HUES6 (cell line): ENCODE results near the gene WWOX.

Experiments
- H3K27ac ChIP-seq: 2 replicates; pipeline ENCODE4 v1.7.0; 2013; ENCODE audit warnings: low read depth, mild to moderate bottlenecking, low read length, inconsistent platforms
- H3K27me3 ChIP-seq: 2 replicates; pipeline ENCODE4 v1.6.1; 2013; ENCODE audit warnings: low read length; ENCODE audit not compliant: control insufficient read depth, insufficient read depth
- H3K36me3 ChIP-seq: 2 replicates; pipeline ENCODE4 v1.6.1; 2013; ENCODE audit warnings: low read length; ENCODE audit not compliant: control insufficient read depth, insufficient read depth
- H3K4me1 ChIP-seq: 2 replicates; pipeline ENCODE4 v1.6.1; 2013; ENCODE audit warnings: low read length; ENCODE audit not compliant: control insufficient read depth, insufficient read depth
- H3K4me3 ChIP-seq: 2 replicates; pipeline ENCODE4 v1.5.1; 2013; ENCODE audit warnings: low read depth, low read length
- H3K9ac ChIP-seq: one replicate; pipeline ENCODE4 v1.6.1; 2013; ENCODE audit warnings: mild to moderate bottlenecking, low read length
- H3K9me3 ChIP-seq: 2 replicates; pipeline ENCODE4 v1.6.1; 2013; ENCODE audit warnings: low read depth, low read length; ENCODE audit not compliant: control insufficient read depth, insufficient read depth

WWOX gene

DNA sequence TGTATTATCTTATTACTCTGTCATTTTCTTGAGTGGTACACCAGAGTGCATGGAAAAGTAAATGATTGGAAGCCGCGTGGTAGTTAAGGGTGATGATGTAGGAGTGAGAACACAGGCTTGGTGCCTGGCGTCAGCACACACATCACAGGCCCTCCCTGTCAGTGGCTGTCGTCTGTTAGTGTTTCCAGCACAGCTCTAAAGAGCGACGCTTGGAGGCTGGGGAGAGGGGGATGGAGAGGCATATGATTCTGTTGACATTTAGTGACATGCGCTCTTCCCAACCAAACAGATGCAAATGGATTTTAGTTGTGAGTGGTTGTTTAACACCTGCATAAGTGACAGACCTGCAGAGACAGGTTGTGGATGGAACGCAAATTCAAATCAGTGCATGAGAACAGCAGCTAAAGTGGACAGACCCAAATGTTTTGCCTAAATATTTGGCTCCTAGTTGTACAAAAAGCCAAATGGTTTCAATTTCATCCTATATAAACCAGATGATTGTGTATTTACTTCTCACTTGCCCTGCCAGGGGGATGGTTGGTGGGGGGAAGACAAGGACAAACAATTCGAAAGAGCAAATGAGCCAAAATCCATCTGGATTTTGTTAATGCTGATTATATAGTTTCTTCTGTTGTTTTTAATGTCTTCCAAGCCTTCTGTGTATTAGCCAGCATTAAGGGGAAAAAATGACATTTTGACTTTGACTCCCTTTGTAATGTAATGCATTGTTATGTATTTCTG, 222.3 kb downstream of the WWOX start:
- Histone ChIP-seq H3K4me3 (no peak overlapping the region), H3K9ac (no peak overlapping the region), H3K9me3 (no peaks in the 10 kb centered on the region), H3K27me3 (no peaks in the 10 kb centered on the region), H3K4me1 (peaks cover 36% of the 10 kb centered on the region), H3K36me3 (no peaks in the 10 kb centered on the region), H3K27ac (no peak overlapping the region)

- H3K4me1 ChIP-seq: peaks cover 26% of the 10 kb centered on the region
- no peak overlapping the region for H3K27ac ChIP-seq
- H3K4me3 ChIP-seq: no peak overlapping the region
- H3K9me3 ChIP-seq: no peaks in the 10 kb centered on the region
- H3K27me3 ChIP-seq: no peaks in the 10 kb centered on the region
- H3K9ac ChIP-seq: no peak overlapping the region
- H3K36me3 ChIP-seq: no peaks in the 10 kb centered on the region
Measured at GRCh38 chr16:78323315-78323714, 223.9 kb downstream of the WWOX start.

- Histone ChIP-seq H3K4me3 (no peak overlapping the region), H3K36me3 (no peaks in the 10 kb centered on the region), H3K9me3 (no peaks in the 10 kb centered on the region), H3K27me3 (no peaks in the 10 kb centered on the region), H3K9ac (no peak overlapping the region), H3K4me1 (peaks cover 26% of the 10 kb centered on the region), H3K27ac (no peak overlapping the region)
Measured at GRCh38 chr16:78324649-78325285, 225.3 kb downstream of the WWOX start.

DNA sequence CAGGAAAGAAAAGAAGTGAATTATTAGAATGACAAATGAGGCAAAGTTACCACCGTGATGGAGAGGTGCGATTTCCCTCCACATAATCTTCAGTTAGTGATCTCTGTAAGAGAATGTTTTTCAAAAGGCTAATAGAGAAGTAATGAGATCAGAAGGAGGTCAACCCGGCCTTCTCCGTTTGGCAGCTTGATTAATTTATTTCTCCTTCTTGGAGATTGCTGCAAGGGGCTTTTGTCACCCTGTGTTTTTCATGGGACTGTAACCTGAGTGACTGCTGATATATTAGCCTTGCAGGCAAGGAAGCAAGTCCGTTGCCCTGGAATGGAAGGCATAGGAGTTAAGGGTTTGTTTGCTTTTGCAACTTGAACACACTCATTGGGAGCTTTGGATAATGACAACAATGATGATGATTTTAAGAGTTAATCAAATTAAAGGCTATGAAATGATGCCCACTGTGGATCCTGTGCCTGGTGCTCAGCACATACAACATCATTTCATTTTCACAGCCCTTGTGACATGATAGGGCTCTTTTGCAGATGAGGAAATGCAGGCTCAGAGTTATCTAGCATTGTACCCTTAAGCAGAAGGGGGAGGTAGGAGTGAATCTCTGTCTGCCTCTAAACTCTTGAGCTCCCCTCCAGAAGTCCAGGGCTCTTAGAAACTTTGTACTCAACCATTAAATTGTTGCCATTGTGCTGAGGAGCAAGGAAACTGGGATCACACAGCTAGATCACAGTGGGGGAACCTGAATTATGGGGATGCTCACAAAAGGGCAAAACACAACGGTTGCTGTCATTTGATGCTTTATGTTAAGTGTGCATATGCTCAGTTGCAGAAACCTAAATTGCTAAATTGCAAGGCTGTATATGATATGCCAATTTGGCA, 226.3 kb downstream of the WWOX start:
- Histone ChIP-seq H3K36me3 (no peaks in the 10 kb centered on the region), H3K4me3 (no peak overlapping the region), H3K27me3 (no peaks in the 10 kb centered on the region), H3K27ac (no peak overlapping the region), H3K9me3 (no peaks in the 10 kb centered on the region), H3K9ac (no peak overlapping the region), H3K4me1 (peaks cover 26% of the 10 kb centered on the region)

GRCh38 chr16:78326731-78327130, 227.3 kb downstream of the WWOX start:
- H3K4me1 ChIP-seq: peaks cover 22% of the 10 kb centered on the region
- H3K9me3 ChIP-seq: no peaks in the 10 kb centered on the region
- H3K9ac ChIP-seq: no peak overlapping the region
- H3K4me3 ChIP-seq: no peak overlapping the region
- no peaks in the 10 kb centered on the region for H3K27me3 ChIP-seq
- no peak overlapping the region for H3K27ac ChIP-seq
- no peaks in the 10 kb centered on the region for H3K36me3 ChIP-seq

DNA sequence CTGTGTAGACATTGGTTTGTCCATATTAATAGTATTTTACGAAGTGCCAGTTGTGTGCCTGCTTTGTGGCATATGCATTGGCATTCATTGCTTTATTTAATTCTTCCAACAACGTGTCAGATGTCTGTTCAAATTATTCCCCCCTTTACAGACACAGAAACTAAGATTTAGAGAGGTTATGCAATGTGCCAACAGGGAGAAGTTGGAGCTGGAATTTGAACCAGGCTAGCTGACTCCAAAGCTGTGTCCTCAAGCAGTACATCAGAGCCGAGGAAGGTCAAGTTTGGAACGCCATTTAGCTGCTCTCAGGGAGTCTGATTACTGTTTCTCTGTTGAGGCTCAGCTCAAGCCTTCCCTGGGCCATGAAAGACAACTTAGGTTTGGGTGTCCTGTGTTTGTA, 232.3 kb downstream of the WWOX start:
- H3K9ac ChIP-seq: no peak overlapping the region
- H3K27me3 ChIP-seq: no peaks in the 10 kb centered on the region
- no peak overlapping the region for H3K27ac ChIP-seq
- H3K36me3 ChIP-seq: no peaks in the 10 kb centered on the region
- H3K4me1 ChIP-seq: no peaks in the 10 kb centered on the region; the same call in 1 of the 2 replicates
- no peaks in the 10 kb centered on the region for H3K9me3 ChIP-seq
- H3K4me3 ChIP-seq: no peak overlapping the region

DNA sequence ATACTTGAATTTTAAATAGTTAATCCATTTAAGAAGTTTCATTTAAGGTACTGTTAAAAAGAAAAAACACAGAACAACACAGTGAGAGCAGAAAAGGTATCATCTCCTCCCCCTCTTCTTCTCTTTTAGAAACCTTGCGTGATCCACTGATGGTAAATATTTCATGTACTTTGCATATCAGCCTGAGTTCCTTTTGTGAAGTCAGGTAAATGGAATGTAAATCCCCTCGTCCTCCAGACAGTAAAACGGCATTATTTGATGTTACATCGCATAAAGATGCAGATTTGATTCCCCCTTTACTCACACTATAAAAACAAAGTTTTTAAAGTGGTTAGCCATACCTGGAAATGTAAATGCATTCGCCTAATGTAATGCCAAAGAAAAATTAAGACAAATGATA, 234.4 kb downstream of the WWOX start:
- H3K4me3 ChIP-seq: no peak overlapping the region
- H3K4me1 ChIP-seq: no peaks in the 10 kb centered on the region; the same call in 1 of the 2 replicates
- H3K36me3 ChIP-seq: no peaks in the 10 kb centered on the region
- H3K9ac ChIP-seq: no peak overlapping the region
- no peak overlapping the region for H3K27ac ChIP-seq
- no peaks in the 10 kb centered on the region for H3K9me3 ChIP-seq
- no peaks in the 10 kb centered on the region for H3K27me3 ChIP-seq

DNA sequence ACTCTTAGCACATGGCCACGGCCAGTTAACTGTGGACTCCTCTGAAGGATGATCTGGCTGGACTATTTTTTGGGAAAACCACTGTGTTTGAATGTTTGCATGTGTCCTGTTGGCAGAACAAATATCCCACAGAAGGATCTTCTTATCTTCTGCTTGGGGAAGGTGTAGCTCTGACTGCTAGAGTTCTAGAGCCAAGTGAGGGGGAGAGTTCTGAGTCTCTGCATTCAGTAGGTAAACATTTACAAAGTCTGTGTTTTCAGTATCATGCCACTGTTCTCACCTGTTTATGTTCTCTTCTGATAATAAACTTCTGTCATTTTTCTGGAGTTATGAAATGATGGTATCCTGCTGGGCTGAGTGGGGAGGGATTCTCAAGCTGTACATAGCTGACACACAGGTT, 241.1 kb downstream of the WWOX start:
- H3K9me3 ChIP-seq: no peaks in the 10 kb centered on the region
- no peaks in the 10 kb centered on the region for H3K4me1 ChIP-seq
- H3K27me3 ChIP-seq: no peaks in the 10 kb centered on the region
- no peak overlapping the region for H3K27ac ChIP-seq
- H3K9ac ChIP-seq: no peak overlapping the region
- no peak overlapping the region for H3K4me3 ChIP-seq
- no peaks in the 10 kb centered on the region for H3K36me3 ChIP-seq

DNA sequence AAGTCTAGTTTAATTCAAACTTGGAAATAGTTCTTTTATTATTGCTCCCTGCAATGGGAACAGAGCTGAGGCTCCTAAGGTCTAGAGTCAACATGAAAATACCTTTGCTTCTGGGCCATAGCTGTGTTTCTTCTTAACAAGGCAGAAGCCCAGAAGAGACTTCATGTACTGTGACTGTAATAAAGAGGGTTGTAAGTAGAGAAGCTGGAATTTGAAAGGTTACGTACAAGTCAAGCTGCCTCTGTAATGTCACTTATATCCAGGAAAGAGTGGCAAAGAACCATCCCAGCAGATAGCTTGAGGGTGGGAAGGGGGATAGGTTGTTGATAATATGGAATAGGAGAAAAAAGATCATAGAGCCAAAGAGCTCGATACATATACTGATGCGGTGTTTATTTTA, 248.6 kb downstream of the WWOX start:
- H3K9ac ChIP-seq: no peak overlapping the region
- no peaks in the 10 kb centered on the region for H3K27me3 ChIP-seq
- no peaks in the 10 kb centered on the region for H3K4me1 ChIP-seq
- H3K9me3 ChIP-seq: no peaks in the 10 kb centered on the region
- H3K4me3 ChIP-seq: no peak overlapping the region
- H3K36me3 ChIP-seq: no peaks in the 10 kb centered on the region
- no peak overlapping the region for H3K27ac ChIP-seq

GRCh38 chr16:78348886-78349285, 249.4 kb downstream of the WWOX start:
- Histone ChIP-seq H3K4me1 (no peaks in the 10 kb centered on the region), H3K27ac (no peak overlapping the region), H3K27me3 (no peaks in the 10 kb centered on the region), H3K9ac (no peak overlapping the region), H3K9me3 (no peaks in the 10 kb centered on the region), H3K4me3 (no peak overlapping the region), H3K36me3 (no peaks in the 10 kb centered on the region)

DNA sequence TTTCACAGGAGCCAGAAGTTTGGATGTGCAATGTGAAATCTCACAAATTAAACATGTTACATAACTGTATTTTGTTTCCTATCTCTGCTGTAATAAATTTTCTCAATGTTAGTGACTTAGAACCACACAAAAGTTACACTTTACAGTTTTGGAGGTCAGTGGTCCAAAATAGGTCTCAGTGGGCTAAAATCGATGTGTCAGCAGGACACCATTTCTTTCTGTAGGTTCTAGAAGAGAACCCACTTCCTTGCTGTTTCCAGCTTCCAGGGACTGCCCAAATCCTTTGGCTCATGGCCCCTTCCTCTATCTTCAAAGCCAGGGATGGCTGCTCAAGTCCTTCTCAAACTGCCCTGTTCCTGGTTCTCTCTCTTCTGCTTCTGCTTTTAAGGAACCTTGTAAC, 252.7 kb downstream of the WWOX start:
- no peaks in the 10 kb centered on the region for H3K36me3 ChIP-seq

More for the DNA sequence above, 252.7 kb downstream of the WWOX start:
- no peaks in the 10 kb centered on the region for H3K27me3 ChIP-seq
- no peak overlapping the region for H3K4me3 ChIP-seq
- H3K4me1 ChIP-seq: no peaks in the 10 kb centered on the region
- no peak overlapping the region for H3K9ac ChIP-seq
- H3K9me3 ChIP-seq: no peaks in the 10 kb centered on the region
- no peak overlapping the region for H3K27ac ChIP-seq
